ENCODE results near the gene GNLY. TPM values are rescaled to one million over a fixed set of nuclear protein-coding genes. Genes with fewer than 3 reads are reported as not detected.
"Not testable (repeated sequence)": the region's sequence is repeated elsewhere in the genome, so short reads cannot be mapped to it uniquely, and the experiment has no call there.

Gene GNLY
- total and polyA plus RNA-seq, 2 of the 13 experiments (the other 11 are each of a cell fraction or from before 2014, with no cell fraction given): not detected

DNA sequence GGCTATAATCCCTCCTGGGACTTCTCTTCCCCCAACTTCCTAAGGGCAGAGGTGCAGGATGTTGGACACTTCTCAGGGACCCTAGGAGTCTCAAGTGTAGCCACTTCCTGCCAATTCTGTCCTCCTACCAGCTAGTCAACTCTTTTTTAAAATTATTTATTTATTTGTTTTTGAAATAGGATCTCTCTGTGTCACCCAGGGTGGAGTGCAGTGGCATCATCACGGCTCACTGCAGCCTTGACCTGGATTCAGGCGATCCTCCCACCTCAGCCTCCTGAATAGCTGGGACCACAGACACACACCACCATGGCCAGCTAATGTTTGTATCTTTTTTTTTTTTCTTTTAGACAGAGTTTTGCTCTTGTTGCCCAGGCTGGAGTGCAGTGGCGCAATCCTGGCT lies 37.7 kb upstream of the GNLY start (continued):
- TF ChIP-seq, protein P1, sequence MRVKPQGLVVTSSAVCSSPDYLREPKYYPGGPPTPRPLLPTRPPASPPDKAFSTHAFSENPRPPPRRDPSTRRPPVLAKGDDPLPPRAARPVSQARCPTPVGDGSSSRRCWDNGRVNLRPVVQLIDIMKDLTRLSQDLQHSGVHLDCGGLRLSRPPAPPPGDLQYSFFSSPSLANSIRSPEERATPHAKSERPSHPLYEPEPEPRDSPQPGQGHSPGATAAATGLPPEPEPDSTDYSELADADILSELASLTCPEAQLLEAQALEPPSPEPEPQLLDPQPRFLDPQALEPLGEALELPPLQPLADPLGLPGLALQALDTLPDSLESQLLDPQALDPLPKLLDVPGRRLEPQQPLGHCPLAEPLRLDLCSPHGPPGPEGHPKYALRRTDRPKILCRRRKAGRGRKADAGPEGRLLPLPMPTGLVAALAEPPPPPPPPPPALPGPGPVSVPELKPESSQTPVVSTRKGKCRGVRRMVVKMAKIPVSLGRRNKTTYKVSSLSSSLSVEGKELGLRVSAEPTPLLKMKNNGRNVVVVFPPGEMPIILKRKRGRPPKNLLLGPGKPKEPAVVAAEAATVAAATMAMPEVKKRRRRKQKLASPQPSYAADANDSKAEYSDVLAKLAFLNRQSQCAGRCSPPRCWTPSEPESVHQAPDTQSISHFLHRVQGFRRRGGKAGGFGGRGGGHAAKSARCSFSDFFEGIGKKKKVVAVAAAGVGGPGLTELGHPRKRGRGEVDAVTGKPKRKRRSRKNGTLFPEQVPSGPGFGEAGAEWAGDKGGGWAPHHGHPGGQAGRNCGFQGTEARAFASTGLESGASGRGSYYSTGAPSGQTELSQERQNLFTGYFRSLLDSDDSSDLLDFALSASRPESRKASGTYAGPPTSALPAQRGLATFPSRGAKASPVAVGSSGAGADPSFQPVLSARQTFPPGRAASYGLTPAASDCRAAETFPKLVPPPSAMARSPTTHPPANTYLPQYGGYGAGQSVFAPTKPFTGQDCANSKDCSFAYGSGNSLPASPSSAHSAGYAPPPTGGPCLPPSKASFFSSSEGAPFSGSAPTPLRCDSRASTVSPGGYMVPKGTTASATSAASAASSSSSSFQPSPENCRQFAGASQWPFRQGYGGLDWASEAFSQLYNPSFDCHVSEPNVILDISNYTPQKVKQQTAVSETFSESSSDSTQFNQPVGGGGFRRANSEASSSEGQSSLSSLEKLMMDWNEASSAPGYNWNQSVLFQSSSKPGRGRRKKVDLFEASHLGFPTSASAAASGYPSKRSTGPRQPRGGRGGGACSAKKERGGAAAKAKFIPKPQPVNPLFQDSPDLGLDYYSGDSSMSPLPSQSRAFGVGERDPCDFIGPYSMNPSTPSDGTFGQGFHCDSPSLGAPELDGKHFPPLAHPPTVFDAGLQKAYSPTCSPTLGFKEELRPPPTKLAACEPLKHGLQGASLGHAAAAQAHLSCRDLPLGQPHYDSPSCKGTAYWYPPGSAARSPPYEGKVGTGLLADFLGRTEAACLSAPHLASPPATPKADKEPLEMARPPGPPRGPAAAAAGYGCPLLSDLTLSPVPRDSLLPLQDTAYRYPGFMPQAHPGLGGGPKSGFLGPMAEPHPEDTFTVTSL (CRISPR knock-in tag; IDR thresholded peaks at IDR 0.05; ENCODE audit: borderline replicate concordance): no peak

- H3K4me1 ChIP-seq (ENCODE audit: insufficient read depth, low read length); H3K9me3 ChIP-seq (ENCODE audit: low read length); CTCF ChIA-PET (ENCODE audit: low intra/inter-chr PET ratio, low total read pairs); H3K79me2 ChIP-seq (ENCODE audit: insufficient read depth, low read length); FAIRE-seq; ATAC-seq; DNase-seq (ENCODE audit: low spot score); intact Hi-C loops (cut with micrococcal nuclease; ENCODE audit: unreplicated experiment); H4K20me1 ChIP-seq (ENCODE audit: insufficient read depth, low read length); H3K27me3 ChIP-seq (ENCODE audit: control insufficient read depth in 1 of 2, insufficient read depth in 2 of 2, low read length in 2 of 2); H3K4me2 ChIP-seq (ENCODE audit: low read depth, low read length); H3K27ac ChIP-seq (ENCODE audit: extremely low read length, insufficient read depth, low read length); H3K9ac ChIP-seq (ENCODE audit: insufficient read depth, low read depth, low read length); H3K4me3 ChIP-seq (replicated peaks in 1 of 3; ENCODE audit: insufficient read depth in 1 of 3, low read depth in 2 of 3, low read length in 3 of 3); H2AFZ ChIP-seq (ENCODE audit: low read length); BruUV-seq (replicated peaks); in situ Hi-C loops (cut with HindIII; ENCODE audit: extremely low pct_ligation_motif_present, low pct_unique_long_range_greater_than_20kb): not testable (repeated sequence)
- WGBS (ENCODE audit: low lambda C conversion rate): 95% methylated on average over 4 of the region's 4 CpGs
- POLR2A ChIA-PET: interaction anchor here (0.6 kb wide), 1 partner anchor 54 kb away, joined by 3 read pairs; no protein-coding TSS in a partner anchor
- H3K36me3 ChIP-seq (replicated peaks in 1 of 2; ENCODE audit: control insufficient read depth in 1 of 2, insufficient read depth in 2 of 2, low read length in 2 of 2): peaks cover 0 to 12% of the 10 kb centered on the region in 2 experiments; a peak in 3 of 5 replicates
Measured at GRCh38 chr2:85657399-85657798, 36.8 kb upstream of the GNLY start.
